Fibroblast of lung (primary cell): ENCODE measurements around the gene ZCCHC14. TPM values are rescaled to one million over a fixed set of nuclear protein-coding genes. Genes with fewer than 3 reads are reported as not detected.

Source experiments
- DNase-seq, 2 donors: peaks; one replicate each; pipeline versions ENCODE4 v3.0.0 to v3.0.0-alpha.2; 2010; ENCODE audit warnings: low read depth in 2 of 2
- H2AFZ ChIP-seq: 2 replicates; pipeline ENCODE4 v1.5.1; 2012; ENCODE audit warnings: low read length, control low read depth, inconsistent platforms
- H3K27ac ChIP-seq: 2 replicates; pipeline ENCODE4 v1.5.1; 2011; ENCODE audit warnings: low read length, control low read depth; ENCODE audit not compliant: insufficient read depth
- H3K27me3 ChIP-seq: 2 replicates; pipeline ENCODE4 v1.5.1; 2011; ENCODE audit warnings: mild to moderate bottlenecking, low read length; ENCODE audit not compliant: control insufficient read depth, insufficient read depth
- H3K36me3 ChIP-seq: 2 replicates; pipeline ENCODE4 v1.5.1; 2011; ENCODE audit warnings: low read length; ENCODE audit not compliant: control insufficient read depth, insufficient read depth
- H3K4me1 ChIP-seq: 2 replicates; pipeline ENCODE4 v1.5.1; 2011; ENCODE audit warnings: low read length; ENCODE audit not compliant: control insufficient read depth, insufficient read depth; ENCODE audit errors: extremely low read depth
- H3K4me2 ChIP-seq: 2 replicates; pipeline ENCODE4 v1.5.1; 2011; ENCODE audit warnings: low read length, control low read depth; ENCODE audit not compliant: insufficient read depth; ENCODE audit errors: extremely low read depth
- H3K4me3 ChIP-seq, 4 experiments: fragments of 200-600 bp in 1 of 4; sonication (generic) in 1 of 4; replicated peaks in 1 of 4; 2 replicates each; pipeline ENCODE4 v1.5.1; 2011 to 2016; ENCODE audit warnings: low read length in 4 of 4, low read depth in 3 of 4, mild to moderate bottlenecking in 3 of 4, control low read depth in 2 of 4, inconsistent platforms in 1 of 4, mixed read lengths in 1 of 4; ENCODE audit not compliant: insufficient read depth in 1 of 4; ENCODE audit errors: control extremely low read depth in 1 of 4
- H3K79me2 ChIP-seq: 2 replicates; pipeline ENCODE4 v1.5.1; 2012; ENCODE audit warnings: mild to moderate bottlenecking, low read length, inconsistent platforms; ENCODE audit not compliant: control insufficient read depth, insufficient read depth
- H3K9ac ChIP-seq: 2 replicates; pipeline ENCODE4 v1.5.1; 2011; ENCODE audit warnings: mild to moderate bottlenecking, low read length, control low read depth; ENCODE audit not compliant: insufficient read depth
- H3K9me3 ChIP-seq: 2 replicates; pipeline ENCODE4 v1.5.1; 2012; ENCODE audit warnings: low read depth, low read length; ENCODE audit not compliant: control insufficient read depth, insufficient read depth
- H4K20me1 ChIP-seq: 2 replicates; pipeline ENCODE4 v1.5.1; 2011; ENCODE audit warnings: low read length; ENCODE audit not compliant: control insufficient read depth, insufficient read depth; ENCODE audit errors: extremely low read depth
- CTCF ChIP-seq, 2 donors: IDR thresholded peaks in 1 of 2; conservative IDR thresholded peaks in 1 of 2; 1 replicate in 1 of 2; 2 replicates in 1 of 2; pipeline ENCODE4 v1.5.1; 2011 to 2012; ENCODE audit warnings: low read length in 2 of 2, control low read depth in 1 of 2, inconsistent platforms in 1 of 2, low read depth in 1 of 2, mild to moderate bottlenecking in 1 of 2
- EZH2 ChIP-seq: IDR thresholded peaks from 2 replicates; pipeline ENCODE4 v1.5.1; 2012; ENCODE audit warnings: low read length, control low read depth, mild to moderate bottlenecking; ENCODE audit errors: missing control alignments
- polyA plus RNA-seq, 2 donors: library from polyadenylated mRNA; depleted of rRNA in 1 of 2; stranded (reverse) in 1 of 2; unstranded in 1 of 2; fragments of >200 nt; gene quantifications; 2 replicates each; pipeline ENCODE4 v1.2.1, GENCODE V29; 2011 to 2012; ENCODE audit warnings: missing spikeins in 1 of 2
- total RNA-seq: library from RNA; depleted of rRNA; stranded (reverse); fragments of >200 nt; gene quantifications from 2 replicates; pipeline ENCODE4 v1.2.1, GENCODE V29; 2014

The ZCCHC14 gene
- total and polyA plus RNA-seq, 2 donors (not counting 1 experiment from before 2014, with no cell fraction given): 6.4 to 16.3 TPM

GRCh38 chr16:87534030-87534653 lies 41.3 kb upstream of the ZCCHC14 start:
- Histone ChIP-seq H4K20me1 (no peaks in the 10 kb centered on the region), H3K36me3 (no peaks in the 10 kb centered on the region), H3K9me3 (no peaks in the 10 kb centered on the region), H3K4me1 (peaks cover 3% of the 10 kb centered on the region), H3K27ac (no peak overlapping the region), H3K4me3 (no peak overlapping the region), H2AFZ (no peak overlapping the region), H3K4me2 (no peak overlapping the region), H3K9ac (no peak overlapping the region), H3K27me3 (no peaks in the 10 kb centered on the region), H3K79me2 (no peaks in the 10 kb centered on the region)
- TF ChIP-seq CTCF (conservative IDR thresholded peaks at IDR 0.05 in 1 of 2, IDR thresholded peaks at IDR 0.05 in 1 of 2; ENCODE audit: low read depth in 1 of 2, low read length in 2 of 2) (no peak), EZH2 (no peak)
- DNase-seq: no peak

- no peak for DNase-seq
- no peak overlapping the region for H3K4me3 ChIP-seq
- no peak overlapping the region for H2AFZ ChIP-seq
- no peaks in the 10 kb centered on the region for H4K20me1 ChIP-seq
- no peak for TF ChIP-seq CTCF (conservative IDR thresholded peaks at IDR 0.05 in 1 of 2, IDR thresholded peaks at IDR 0.05 in 1 of 2; ENCODE audit: low read depth in 1 of 2, low read length in 2 of 2)
- TF ChIP-seq EZH2: no peak
- H3K36me3 ChIP-seq: no peaks in the 10 kb centered on the region
- no peak overlapping the region for H3K4me2 ChIP-seq
- no peaks in the 10 kb centered on the region for H3K79me2 ChIP-seq
- H3K9me3 ChIP-seq: no peaks in the 10 kb centered on the region
- no peak overlapping the region for H3K27ac ChIP-seq
- no peaks in the 10 kb centered on the region for H3K27me3 ChIP-seq
- H3K9ac ChIP-seq: no peak overlapping the region
- no peaks in the 10 kb centered on the region for H3K4me1 ChIP-seq
Measured at GRCh38 chr16:87533061-87533460, 40.2 kb upstream of the ZCCHC14 start.

GRCh38 chr16:87531418-87531817 lies 38.6 kb upstream of the ZCCHC14 start:
- no peak for DNase-seq
- no peaks in the 10 kb centered on the region for H3K9me3 ChIP-seq
- H2AFZ ChIP-seq: no peak overlapping the region
- H3K36me3 ChIP-seq: no peaks in the 10 kb centered on the region
- no peak overlapping the region for H3K4me3 ChIP-seq
- no peak overlapping the region for H3K27ac ChIP-seq
- no peak overlapping the region for H3K4me2 ChIP-seq
- H3K9ac ChIP-seq: no peak overlapping the region
- no peaks in the 10 kb centered on the region for H3K27me3 ChIP-seq
- H3K4me1 ChIP-seq: no peaks in the 10 kb centered on the region
- no peaks in the 10 kb centered on the region for H3K79me2 ChIP-seq
- TF ChIP-seq EZH2 (no peak), CTCF (conservative IDR thresholded peaks at IDR 0.05 in 1 of 2, IDR thresholded peaks at IDR 0.05 in 1 of 2; ENCODE audit: low read depth in 1 of 2, low read length in 2 of 2) (no peak)
- no peaks in the 10 kb centered on the region for H4K20me1 ChIP-seq
